ENCODE data around the gene POC1B. TPM values are rescaled to one million over a fixed set of nuclear protein-coding genes. Genes with fewer than 3 reads are reported as not detected.

Gene POC1B
- total RNA-seq, 1 experiment from 2014 or later: 30.8 TPM

DNA sequence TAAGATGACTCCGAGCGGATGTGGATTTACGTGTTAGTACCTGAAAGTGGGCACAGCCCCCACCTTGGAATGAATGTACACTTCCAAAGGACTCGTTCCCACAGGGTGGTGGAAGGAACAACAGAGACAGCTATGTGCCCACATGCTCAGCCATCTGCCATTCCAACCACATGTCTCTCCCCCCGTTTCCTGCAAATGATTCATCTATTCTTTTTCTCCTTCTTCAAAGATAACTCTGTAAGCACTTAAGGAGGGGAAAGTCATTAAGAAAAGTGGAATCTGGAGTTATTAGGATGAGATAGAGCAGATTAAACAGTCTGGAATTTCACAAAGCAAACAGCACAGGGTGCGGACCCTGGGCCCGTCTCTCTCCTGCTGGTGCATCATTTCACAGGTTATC, 155.0 kb downstream of the POC1B start:
- CTCF ChIA-PET: no interaction called here
- Histone ChIP-seq H3K9me3 (ENCODE audit: low read depth, low read length, poor library complexity, severe bottlenecking) (no peaks in the 10 kb centered on the region), H3K4me3 (ENCODE audit: low read depth, low read length, poor library complexity, severe bottlenecking) (no peak overlapping the region), H3K27me3 (replicated peaks; ENCODE audit: insufficient read depth, low read depth, low read length, poor library complexity) (no peaks in the 10 kb centered on the region), H3K36me3 (ENCODE audit: insufficient read depth, low read length, poor library complexity, severe bottlenecking) (no peaks in the 10 kb centered on the region), H3K27ac (ENCODE audit: low read depth, low read length, poor library complexity, severe bottlenecking) (peak overlapping the region; percentile 55), H3K4me1 (ENCODE audit: insufficient read depth, low read length, poor library complexity, severe bottlenecking) (peaks cover 71% of the 10 kb centered on the region)
- TF ChIP-seq, protein P1, sequence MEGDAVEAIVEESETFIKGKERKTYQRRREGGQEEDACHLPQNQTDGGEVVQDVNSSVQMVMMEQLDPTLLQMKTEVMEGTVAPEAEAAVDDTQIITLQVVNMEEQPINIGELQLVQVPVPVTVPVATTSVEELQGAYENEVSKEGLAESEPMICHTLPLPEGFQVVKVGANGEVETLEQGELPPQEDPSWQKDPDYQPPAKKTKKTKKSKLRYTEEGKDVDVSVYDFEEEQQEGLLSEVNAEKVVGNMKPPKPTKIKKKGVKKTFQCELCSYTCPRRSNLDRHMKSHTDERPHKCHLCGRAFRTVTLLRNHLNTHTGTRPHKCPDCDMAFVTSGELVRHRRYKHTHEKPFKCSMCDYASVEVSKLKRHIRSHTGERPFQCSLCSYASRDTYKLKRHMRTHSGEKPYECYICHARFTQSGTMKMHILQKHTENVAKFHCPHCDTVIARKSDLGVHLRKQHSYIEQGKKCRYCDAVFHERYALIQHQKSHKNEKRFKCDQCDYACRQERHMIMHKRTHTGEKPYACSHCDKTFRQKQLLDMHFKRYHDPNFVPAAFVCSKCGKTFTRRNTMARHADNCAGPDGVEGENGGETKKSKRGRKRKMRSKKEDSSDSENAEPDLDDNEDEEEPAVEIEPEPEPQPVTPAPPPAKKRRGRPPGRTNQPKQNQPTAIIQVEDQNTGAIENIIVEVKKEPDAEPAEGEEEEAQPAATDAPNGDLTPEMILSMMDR (conservative IDR thresholded peaks at IDR 0.05; ENCODE audit: low read depth, low read length): no peak
- TF ChIP-seq EZH2 (IDR thresholded peaks at IDR 0.05; ENCODE audit: borderline replicate concordance, low read depth, low read length, poor library complexity, severe bottlenecking): no peak
- no TSS peak for BruUV-seq (replicated peaks)
- intact Hi-C loops (cut with micrococcal nuclease; ENCODE audit: unreplicated experiment): loop anchor here (5.0 kb wide), 1 partner anchor 81 kb away; no protein-coding TSS in a partner anchor
- POLR2A ChIA-PET (ENCODE audit: low non-redundant PET): no interaction called here
- DNase-seq (ENCODE audit: low spot score): peak; percentile 79

DNA sequence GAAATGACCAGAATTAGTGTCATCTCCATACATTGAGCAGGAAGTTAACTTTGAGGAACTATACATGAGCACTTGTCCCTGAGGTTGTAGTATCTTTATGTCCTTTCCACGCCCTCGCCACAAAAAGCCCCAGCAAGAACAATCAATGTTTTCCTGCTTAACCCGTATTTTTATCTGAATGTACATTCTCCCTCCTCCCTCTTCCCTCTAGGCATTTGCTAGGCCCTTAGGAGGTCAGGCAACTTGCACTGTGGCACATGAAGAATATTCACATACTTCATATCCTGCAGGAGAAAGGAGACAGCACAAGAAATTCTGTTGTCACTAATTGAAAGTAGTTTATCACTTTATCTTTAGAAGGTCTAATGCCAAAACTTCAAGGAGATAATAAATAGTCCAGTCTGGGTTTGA, 155.4 kb downstream of the POC1B start:
- H3K4me1 ChIP-seq (ENCODE audit: insufficient read depth, low read length, poor library complexity, severe bottlenecking): peaks cover 71% of the 10 kb centered on the region
- no peak overlapping the region for H3K4me3 ChIP-seq (ENCODE audit: low read depth, low read length, poor library complexity, severe bottlenecking)
- no peaks in the 10 kb centered on the region for H3K36me3 ChIP-seq (ENCODE audit: insufficient read depth, low read length, poor library complexity, severe bottlenecking)
- intact Hi-C loops (cut with micrococcal nuclease; ENCODE audit: unreplicated experiment): loop anchor here (5.0 kb wide), 1 partner anchor 82 kb away; no protein-coding TSS in a partner anchor
- no peaks in the 10 kb centered on the region for H3K9me3 ChIP-seq (ENCODE audit: low read depth, low read length, poor library complexity, severe bottlenecking)
- ChIA-PET CTCF (no interaction called here), POLR2A (ENCODE audit: low non-redundant PET) (no interaction called here)
- H3K27ac ChIP-seq (ENCODE audit: low read depth, low read length, poor library complexity, severe bottlenecking): peak overlapping the region; percentile 55
- no TSS peak for BruUV-seq (replicated peaks)
- DNase-seq (ENCODE audit: low spot score): no peak
- H3K27me3 ChIP-seq (replicated peaks; ENCODE audit: insufficient read depth, low read depth, low read length, poor library complexity): no peaks in the 10 kb centered on the region
- TF ChIP-seq EZH2 (IDR thresholded peaks at IDR 0.05; ENCODE audit: borderline replicate concordance, low read depth, low read length, poor library complexity, severe bottlenecking): no peak
- TF ChIP-seq, protein P1 (conservative IDR thresholded peaks at IDR 0.05; ENCODE audit: low read depth, low read length): no peak

Other genes with a start within 250 kb of the POC1B start
- 207 and 226 TPM in 2 replicates for gene DUSP6, start 173.5 kb downstream of the POC1B start, total RNA-seq (2021)
- 13.2 and 14.3 TPM in 2 replicates for gene GALNT4, start 1.3 kb downstream of the POC1B start, total RNA-seq (2021)
- gene ATP2B1, start 182.8 kb upstream of the POC1B start, total RNA-seq (2021): 37.0 and 44.2 TPM in 2 replicates

Measured in A673 (cell line).